Fibroblast of upper back skin (primary cell): Measurements from ENCODE around the gene KRT1.

Source experiments
- DNase-seq: peaks from one replicate; pipeline ENCODE4 v3.0.0-alpha.2; 2013

The KRT1 gene

DNA sequence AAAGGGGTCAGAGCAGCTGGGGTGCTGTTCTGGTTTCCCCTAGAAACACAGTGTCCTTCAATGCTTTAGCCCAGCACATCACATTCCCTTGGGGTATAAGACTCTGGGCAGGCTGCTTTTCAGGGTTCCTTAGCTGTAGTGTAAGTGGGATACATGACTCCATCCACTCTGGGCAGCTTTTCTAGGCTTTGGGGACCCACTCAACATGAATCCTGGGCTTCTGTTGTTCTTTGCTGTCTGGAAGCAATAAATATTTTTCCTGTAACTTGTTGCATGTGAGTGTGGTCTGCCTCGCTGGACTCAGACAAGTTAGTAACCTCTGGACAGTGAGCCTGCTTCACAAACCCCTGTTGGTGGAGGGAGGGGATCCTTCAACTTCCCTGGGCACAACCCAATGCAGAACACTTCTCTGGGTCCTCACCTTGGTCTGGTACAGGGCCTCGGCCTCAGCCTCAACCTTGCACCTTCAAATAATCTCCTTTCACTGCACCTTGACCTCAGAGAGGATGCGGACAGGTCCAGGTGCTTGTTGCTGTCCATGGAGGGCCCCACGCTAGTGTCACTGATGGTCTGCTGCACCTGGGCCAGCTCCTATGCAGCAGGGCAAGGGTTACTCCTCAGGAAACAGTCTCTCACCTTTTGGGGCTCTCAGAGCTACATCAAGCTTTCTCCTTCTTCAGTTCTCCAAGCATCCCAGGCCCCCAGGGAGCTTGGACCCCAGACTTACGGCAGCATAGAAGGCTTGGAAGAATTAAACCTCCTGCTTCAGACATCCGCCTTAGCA, 48.3 kb downstream of the KRT1 start:
- DNase-seq: no peak

DNA sequence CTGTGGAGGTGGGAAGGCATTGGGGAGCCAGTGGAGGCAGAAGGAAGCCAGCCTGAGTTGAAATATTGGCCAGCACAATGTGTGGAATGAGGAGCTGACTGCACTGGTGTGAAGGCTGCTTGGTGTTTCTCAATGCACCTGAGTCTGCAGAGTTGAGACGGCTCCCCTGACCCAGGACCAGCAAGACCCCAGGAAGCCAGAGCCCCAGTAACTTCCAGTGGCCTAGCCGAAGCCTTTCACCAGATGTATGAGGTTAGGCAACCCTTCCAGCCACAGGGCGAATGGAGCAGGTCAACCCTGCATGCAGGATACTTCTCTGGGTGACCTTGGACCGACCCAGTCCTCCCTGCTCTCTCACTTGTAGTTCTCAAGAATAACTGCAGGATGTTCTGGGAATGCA, 48.9 kb downstream of the KRT1 start:
- no peak for DNase-seq

DNA sequence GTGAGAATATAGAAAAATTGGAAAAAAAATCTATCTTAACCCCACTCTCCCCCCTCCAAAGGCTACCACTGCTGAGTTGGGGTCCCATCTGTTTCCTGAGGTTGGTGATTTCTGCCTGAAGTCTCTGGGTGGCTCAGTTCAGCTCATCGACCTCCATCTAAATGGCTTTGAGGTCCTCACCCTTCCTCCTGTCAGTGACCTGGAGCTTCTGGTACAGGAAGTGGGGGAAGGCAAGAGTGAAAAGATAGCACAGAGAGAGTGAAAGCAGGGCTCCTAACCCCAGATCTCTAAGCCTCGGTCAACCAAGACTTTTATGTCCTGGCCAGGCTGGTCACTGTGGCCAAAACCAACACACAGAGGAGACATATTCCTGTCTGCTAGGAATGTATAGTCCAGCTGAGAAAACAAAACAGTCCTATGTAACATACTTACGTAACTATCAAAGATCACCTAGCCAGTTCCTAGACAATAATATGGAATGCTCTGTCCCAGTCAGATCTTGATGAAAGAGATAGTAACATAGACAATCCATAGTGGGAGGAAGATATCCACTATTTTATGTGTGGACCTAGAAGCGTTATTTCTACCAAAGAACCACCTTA, 49.5 kb downstream of the KRT1 start:
- DNase-seq: no peak

- DNase-seq: no peak
These were observed 50.2 kb downstream of the KRT1 start for GRCh38 chr12:52630008-52630500.

- no peak for DNase-seq
These were observed 50.8 kb downstream of the KRT1 start for GRCh38 chr12:52629281-52630007.

GRCh38 chr12:52628841-52629240, 51.4 kb downstream of the KRT1 start:
- no peak for DNase-seq

- DNase-seq: no peak
These were observed 52.1 kb downstream of the KRT1 start for GRCh38 chr12:52628111-52628507.

DNA sequence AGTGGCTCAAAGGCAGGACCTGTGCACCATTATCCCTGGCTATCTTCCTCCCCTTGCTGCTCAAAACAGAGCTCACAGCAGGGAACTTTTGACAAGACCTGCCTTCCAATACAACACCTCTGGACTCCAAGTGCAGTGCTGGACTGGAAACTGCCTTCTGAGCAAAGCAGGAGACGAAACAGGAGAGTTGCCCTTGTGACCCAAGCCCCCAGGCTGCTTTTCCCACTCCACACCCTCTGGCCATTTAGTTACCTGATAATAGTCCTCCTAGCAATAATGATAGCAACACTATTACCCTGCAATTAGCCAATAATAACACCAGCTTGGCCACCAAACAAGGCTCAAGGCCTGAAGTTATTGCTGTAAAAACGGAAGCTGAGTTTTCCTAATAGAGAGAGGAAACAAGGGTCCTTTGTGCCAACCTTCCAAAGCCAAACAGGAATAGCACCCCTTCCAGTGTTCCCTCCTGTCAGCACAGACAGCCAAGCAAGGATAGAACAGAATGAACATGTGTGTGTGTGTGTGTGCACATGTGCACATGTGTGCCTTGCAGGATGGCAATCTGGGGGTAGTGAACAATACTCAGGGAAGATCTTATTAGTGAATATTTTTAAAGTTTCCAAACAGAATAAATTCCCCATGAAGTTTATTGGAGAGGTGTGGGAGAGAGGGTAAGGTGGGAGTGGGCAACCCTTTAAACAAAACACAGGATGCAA, 52.7 kb downstream of the KRT1 start:
- DNase-seq: no peak
